B cell (primary cell): ENCODE data around the gene NRP1. TPM values are rescaled to one million over a fixed set of nuclear protein-coding genes. Genes with fewer than 3 reads are reported as not detected.

Experiments
- ATAC-seq: fragments of 200-7000 bp; cut with Tn5 transposase; one replicate; pipeline ENCODE4 v1.10.0; 2021; ENCODE audit warnings: low read depth, mild to moderate bottlenecking, moderate number of reproducible peaks, moderate library complexity
- CTCF ChIA-PET: fragments of 350-600 bp; sonication (Branson Sonifier 250); formaldehyde crosslinking; loops from one replicate; lab custom pipeline; 2021; ENCODE audit warnings: antibody characterized with exemption, inconsistent platforms; lab: Charles Lee
- POLR2A ChIA-PET: fragments of 350-600 bp; sonication (Branson Sonifier 250); formaldehyde crosslinking; loops from one replicate; lab custom pipeline; 2021; ENCODE audit warnings: antibody characterized with exemption; lab: Charles Lee
- DNase-seq: peaks from one replicate; pipeline ENCODE4 v3.0.0; 2013
- H2AFZ ChIP-seq: 2 replicates; pipeline ENCODE4 v1.6.1; 2012; ENCODE audit warnings: mild to moderate bottlenecking, low read depth, low read length; ENCODE audit not compliant: insufficient read depth, poor library complexity, severe bottlenecking
- H3K27ac ChIP-seq, 2 donors: 1 replicate in 1 of 2; 2 replicates in 1 of 2; pipeline ENCODE4 v1.5.1; 2012 to 2013; ENCODE audit warnings: low read length in 2 of 2, mild to moderate bottlenecking in 2 of 2, moderate library complexity in 1 of 2
- H3K27me3 ChIP-seq, 4 experiments: fragments of 200-600 bp in 1 of 4; sonication (generic) in 1 of 4; replicated peaks in 1 of 4; 1 replicate in 2 of 4; 2 replicates in 2 of 4; pipeline versions ENCODE4 v1.6.1 to v1.7.0; 2013 to 2016; ENCODE audit warnings: low read length in 3 of 4, mild to moderate bottlenecking in 2 of 4, mixed read lengths in 1 of 4, moderate library complexity in 1 of 4; ENCODE audit not compliant: insufficient read depth in 4 of 4, control insufficient read depth in 3 of 4; ENCODE audit errors: control extremely low read depth in 1 of 4
- H3K36me3 ChIP-seq, 2 experiments: replicated peaks in 1 of 2; 1 replicate in 1 of 2; 2 replicates in 1 of 2; pipeline versions ENCODE4 v1.6.1 to v1.7.1; 2013; ENCODE audit warnings: low read length in 1 of 2; ENCODE audit not compliant: insufficient read depth in 2 of 2, control insufficient read depth in 1 of 2; ENCODE audit errors: control extremely low read depth in 1 of 2, extremely low read depth in 1 of 2
- H3K4me1 ChIP-seq, 2 donors: fragments of 200-600 bp in 1 of 2; sonication (generic) in 1 of 2; 1 replicate in 1 of 2; 2 replicates in 1 of 2; pipeline versions ENCODE4 v1.5.1 to v1.6.1; 2013 to 2017; ENCODE audit warnings: low read length in 2 of 2; ENCODE audit not compliant: control insufficient read depth in 2 of 2, insufficient read depth in 2 of 2
- H3K4me2 ChIP-seq: replicated peaks from 2 replicates; pipeline ENCODE3; 2012; ENCODE audit warnings: mild to moderate bottlenecking, low read depth, low read length; ENCODE audit not compliant: poor library complexity, severe bottlenecking
- H3K4me3 ChIP-seq, 5 experiments: fragments of 200-600 bp in 1 of 5; sonication (generic) in 1 of 5; 1 replicate in 3 of 5; 2 replicates in 2 of 5; pipeline versions ENCODE4 v1.5.1 to v1.7.0; 2011 to 2016; ENCODE audit warnings: low read length in 4 of 5, mild to moderate bottlenecking in 4 of 5, low read depth in 2 of 5, control low read depth in 1 of 5, moderate library complexity in 1 of 5; ENCODE audit not compliant: insufficient read depth in 1 of 5; ENCODE audit errors: control extremely low read depth in 1 of 5, extremely low read depth in 1 of 5
- H3K79me2 ChIP-seq: fragments of 200-600 bp; sonication (generic); one replicate; pipeline ENCODE4 v1.6.0; 2016; ENCODE audit warnings: low read length; ENCODE audit not compliant: control insufficient read depth, insufficient read depth
- H3K9ac ChIP-seq: fragments of 200-600 bp; sonication (generic); 2 replicates; pipeline ENCODE4 v1.6.1; 2017; ENCODE audit warnings: mild to moderate bottlenecking, low read length, moderate library complexity
- H3K9me3 ChIP-seq, 3 donors: one replicate each; pipeline versions ENCODE4 v1.6.1 to v1.7.1; 2013; ENCODE audit warnings: low read length in 2 of 3; ENCODE audit not compliant: control insufficient read depth in 2 of 3, insufficient read depth in 1 of 3; ENCODE audit errors: control extremely low read depth in 1 of 3
- H4K20me1 ChIP-seq: 2 replicates; pipeline ENCODE4 v1.6.0; 2012; ENCODE audit warnings: mild to moderate bottlenecking, low read length; ENCODE audit not compliant: insufficient read depth, control insufficient read depth, poor library complexity, severe bottlenecking
- H3K27ac Mint-ChIP-seq: one replicate; pipeline ENCODE4 v1.8.0; 2021; ENCODE audit warnings: mixed read lengths
- H3K27me3 Mint-ChIP-seq: one replicate; pipeline ENCODE4 v1.8.0; 2021; ENCODE audit warnings: mixed read lengths
- H3K4me1 Mint-ChIP-seq: one replicate; pipeline ENCODE4 v1.8.0; 2021; ENCODE audit warnings: mixed read lengths
- H3K4me3 Mint-ChIP-seq: one replicate; pipeline ENCODE4 v1.8.0; 2021; ENCODE audit warnings: mixed read lengths
- H3K9me3 Mint-ChIP-seq: one replicate; pipeline ENCODE4 v1.8.0; 2022; ENCODE audit warnings: mixed read lengths; ENCODE audit not compliant: insufficient read depth
- CTCF ChIP-seq: fragments of 200-600 bp; IDR thresholded peaks from one replicate; pipeline ENCODE4 v1.8.0; 2022; ENCODE audit warnings: antibody characterized with exemption, mild to moderate bottlenecking
- EZH2 ChIP-seq: IDR thresholded peaks from 2 replicates; pipeline ENCODE4 v1.6.1; 2012; ENCODE audit warnings: borderline replicate concordance, low read depth, mild to moderate bottlenecking, moderate library complexity, low read length; ENCODE audit not compliant: insufficient read depth, poor library complexity, severe bottlenecking
- WGBS: methylation state at CpG from one replicate; pipeline ENCODE4 v1.1.5; 2013; ENCODE audit warnings: missing lambda C conversion rate; ENCODE audit not compliant: insufficient coverage; 5-methylcytosine and 5-hydroxymethylcytosine counted together
- intact Hi-C: fragments of 100-400 bp; cut with micrococcal nuclease; formaldehyde crosslinking; loops from one replicate; pipeline ENCODE4 v1.10.0; 2022
- polyA plus RNA-seq: library from polyadenylated mRNA; depleted of rRNA; stranded (reverse); fragments of >200 nt; gene quantifications from 2 replicates; pipeline ENCODE4 v1.2.3, GENCODE V29; 2012
- total RNA-seq, 2 donors: library from RNA; stranded (reverse); fragments of 120-200 nt in 1 of 2; gene quantifications; 1 replicate in 1 of 2; 2 replicates in 1 of 2; pipeline versions ENCODE4 v1.2.3 to v1.2.4, GENCODE V29; 2013 to 2022

The NRP1 gene
- total and polyA plus RNA-seq, 2 donors (not counting 1 experiment from before 2014, with no cell fraction given) = 0.34 TPM; not detected in 1

DNA sequence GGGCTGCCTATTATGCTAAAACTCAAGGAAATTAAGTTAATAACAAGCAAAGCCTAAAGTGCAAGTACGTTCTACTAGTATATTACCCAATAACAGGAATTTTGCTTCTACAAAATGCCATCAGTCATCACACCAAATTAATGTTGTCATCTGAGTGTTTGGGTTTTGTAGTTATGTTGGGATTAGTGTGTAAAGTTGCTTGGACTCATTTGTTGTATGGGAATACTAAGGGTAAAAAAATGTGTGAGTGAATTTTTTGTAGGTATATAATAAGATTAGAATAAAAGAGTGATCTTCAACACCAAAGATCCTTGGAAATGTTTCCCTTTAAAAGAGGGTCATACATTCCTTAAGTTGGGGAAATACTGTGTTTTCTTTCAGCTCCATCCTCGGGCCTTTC is 38.6 kb downstream of the NRP1 start:
- 43% methylated on average over 1 of the region's 2 CpGs for WGBS
- TF ChIP-seq EZH2 (no peak), CTCF (no peak)
- Mint-ChIP-seq H3K4me1 (no peaks in the 10 kb centered on the region), H3K27ac (no peak overlapping the region), H3K9me3 (no peaks in the 10 kb centered on the region), H3K27me3 (no peaks in the 10 kb centered on the region), H3K4me3 (no peak overlapping the region)
- ChIA-PET POLR2A (no interaction called here), CTCF (no interaction called here)
- no peaks in the 10 kb centered on the region for H3K36me3 ChIP-seq
- DNase-seq (no peak), ATAC-seq (no peak)
- H2AFZ ChIP-seq = no peak overlapping the region
- no peak overlapping the region for H3K4me2 ChIP-seq
- H3K27ac ChIP-seq = no peak overlapping the region
- no peaks in the 10 kb centered on the region for H3K4me1 ChIP-seq
- no peak overlapping the region for H3K9ac ChIP-seq
- no peaks in the 10 kb centered on the region for H3K9me3 ChIP-seq
- no peaks in the 10 kb centered on the region for H3K79me2 ChIP-seq
- intact Hi-C loops = no loop called here
- no peaks in the 10 kb centered on the region for H4K20me1 ChIP-seq
- no peak overlapping the region for H3K4me3 ChIP-seq
- no peaks in the 10 kb centered on the region for H3K27me3 ChIP-seq

GRCh38 chr10:33293531-33294170 is 40.8 kb downstream of the NRP1 start:
- no peaks in the 10 kb centered on the region for H3K36me3 ChIP-seq
- Mint-ChIP-seq H3K27me3 (no peaks in the 10 kb centered on the region), H3K4me1 (no peaks in the 10 kb centered on the region), H3K9me3 (no peaks in the 10 kb centered on the region), H3K4me3 (no peak overlapping the region), H3K27ac (no peak overlapping the region)
- H3K27ac ChIP-seq = no peak overlapping the region
- WGBS = 71% methylated on average over 4 of the region's 14 CpGs
- POLR2A ChIA-PET = no interaction called here
- no peak for ATAC-seq
- DNase-seq = no peak
- TF ChIP-seq EZH2 (no peak), CTCF (no peak)
- no peak overlapping the region for H2AFZ ChIP-seq
- no peaks in the 10 kb centered on the region for H4K20me1 ChIP-seq
- H3K9me3 ChIP-seq = no peaks in the 10 kb centered on the region
- H3K27me3 ChIP-seq = no peaks in the 10 kb centered on the region
- H3K79me2 ChIP-seq = no peaks in the 10 kb centered on the region
- H3K4me1 ChIP-seq = no peaks in the 10 kb centered on the region
- no peak overlapping the region for H3K9ac ChIP-seq
- H3K4me3 ChIP-seq = no peak overlapping the region
- CTCF ChIA-PET = no interaction called here
- intact Hi-C loops = no loop called here
- no peak overlapping the region for H3K4me2 ChIP-seq
